Epithelial cell of proximal tubule (primary cell): ENCODE results near the gene MCRIP1. TPM values are rescaled to one million over a fixed set of nuclear protein-coding genes. Genes with fewer than 3 reads are reported as not detected.

Experiments
- DNase-seq: peaks from one replicate; pipeline ENCODE4 v3.0.0-alpha.2; 2011; ENCODE audit warnings: low read depth
- H3K4me3 ChIP-seq: 2 replicates; pipeline ENCODE4 v1.5.1; 2011; ENCODE audit warnings: low read depth, mild to moderate bottlenecking, low read length
- CTCF ChIP-seq: conservative IDR thresholded peaks from 2 replicates; pipeline ENCODE4 v1.5.1; 2012; ENCODE audit warnings: low read depth, mild to moderate bottlenecking, low read length
- total RNA-seq: library from RNA; depleted of rRNA; stranded (reverse); fragments of >200 nt; gene quantifications from 2 replicates; pipeline ENCODE4 v1.2.3, GENCODE V29; 2015

The MCRIP1 gene
- total RNA-seq, 1 donor from 2014 or later, result 153 TPM

- no peak overlapping the region for H3K4me3 ChIP-seq
- TF ChIP-seq CTCF, result no peak
- DNase-seq, result no peak
These were observed 5.7 kb upstream of the MCRIP1 start for GRCh38 chr17:81838753-81839255.

- no peak for DNase-seq
- TF ChIP-seq CTCF, result no peak
- no peak overlapping the region for H3K4me3 ChIP-seq
These were observed 4.5 kb upstream of the MCRIP1 start for GRCh38 chr17:81837641-81838040.

- peak within 1 kb of the TSS; percentile 89 for H3K4me3 ChIP-seq
- no peak for DNase-seq
- no peak for TF ChIP-seq CTCF
These were observed 1.8 kb upstream of the MCRIP1 start, which contains the start of gene PPP1R27 for GRCh38 chr17:81834831-81835267. Gene PPP1R27, minus strand, starts transcription at chr17:81835050. Its CDS starts 97 bp downstream, at chr17:81834953.

- H3K4me3 ChIP-seq, result peak overlapping the region; percentile 89
- TF ChIP-seq CTCF, result no peak
- no peak for DNase-seq
These were observed 1.1 kb upstream of the MCRIP1 start for GRCh38 chr17:81833921-81834830.

GRCh38 chr17:81832608-81833159 is 407 bp downstream of the MCRIP1 start:
- DNase-seq, result no peak
- peak overlapping the region; percentile 77 for H3K4me3 ChIP-seq
- no peak for TF ChIP-seq CTCF

- no peak for TF ChIP-seq CTCF
These were observed 1.0 kb downstream of the MCRIP1 start for GRCh38 chr17:81831957-81832607.

More at GRCh38 chr17:81831957-81832607, 1.0 kb downstream of the MCRIP1 start:
- no peak for DNase-seq
- H3K4me3 ChIP-seq, result peak overlapping the region; percentile 77
